22Rv1 (cell line): ENCODE results near the gene BDH1.

Source experiments
- CTCF ChIP-seq: fragments of 450-650 bp; IDR thresholded peaks from 2 replicates; pipeline ENCODE4 v1.5.1; 2017; ENCODE audit warnings: mild to moderate bottlenecking
- ZFX ChIP-seq: fragments of 450-650 bp; IDR thresholded peaks from 2 replicates; pipeline ENCODE4 v1.6.1; 2017; ENCODE audit warnings: antibody characterized with exemption, borderline replicate concordance

- TF ChIP-seq CTCF (no peak), ZFX (no peak)
Measured at GRCh38 chr3:197498499-197499241, 57.1 kb downstream of the BDH1 start.
